COR-L47 (cell line): ENCODE measurements around the gene VSIG2.

ENCODE experiments used
- DNase-seq: peaks from one replicate; lab custom pipeline; 2025; lab: John Stamatoyannopoulos, UW

VSIG2 gene

DNA sequence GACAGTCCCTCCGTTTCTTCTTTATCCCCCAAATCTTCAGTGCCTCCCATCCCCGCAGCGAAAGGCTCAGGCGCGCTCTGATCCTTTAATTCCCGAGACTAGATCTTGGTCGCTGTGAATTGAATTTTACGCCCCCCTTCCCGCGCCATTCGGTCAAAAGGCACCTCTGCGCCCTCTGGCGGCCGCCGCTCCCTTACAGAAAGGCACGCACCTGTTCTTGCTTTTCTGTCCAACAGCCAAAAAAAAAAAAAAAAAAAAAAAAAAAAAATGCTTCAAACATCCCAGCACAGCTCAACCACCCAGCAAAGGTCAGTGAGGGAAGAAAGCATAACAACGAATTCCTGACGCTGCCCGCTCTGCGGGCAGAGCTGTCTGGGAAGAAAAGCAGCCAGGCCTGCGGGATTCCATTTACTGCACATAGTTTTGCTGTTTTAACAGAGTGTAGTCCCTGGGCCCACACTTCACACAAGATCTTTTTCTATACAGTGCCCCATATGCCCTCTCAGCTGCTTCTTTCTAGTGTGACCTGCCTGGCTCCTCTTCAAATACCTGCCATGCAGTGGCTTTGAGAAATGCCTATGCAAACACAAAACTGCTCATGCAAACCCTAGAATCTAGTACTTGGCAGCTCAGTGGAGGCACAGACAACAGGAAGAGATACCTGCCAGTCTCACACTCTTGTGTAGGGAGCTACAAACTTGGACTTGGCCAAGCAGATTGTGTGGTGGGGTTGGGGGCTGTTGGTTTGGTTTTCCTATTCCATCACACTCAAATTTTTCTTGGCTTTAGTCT, 11.3 kb upstream of the VSIG2 start:
- DNase-seq: peak; percentile 48

DNA sequence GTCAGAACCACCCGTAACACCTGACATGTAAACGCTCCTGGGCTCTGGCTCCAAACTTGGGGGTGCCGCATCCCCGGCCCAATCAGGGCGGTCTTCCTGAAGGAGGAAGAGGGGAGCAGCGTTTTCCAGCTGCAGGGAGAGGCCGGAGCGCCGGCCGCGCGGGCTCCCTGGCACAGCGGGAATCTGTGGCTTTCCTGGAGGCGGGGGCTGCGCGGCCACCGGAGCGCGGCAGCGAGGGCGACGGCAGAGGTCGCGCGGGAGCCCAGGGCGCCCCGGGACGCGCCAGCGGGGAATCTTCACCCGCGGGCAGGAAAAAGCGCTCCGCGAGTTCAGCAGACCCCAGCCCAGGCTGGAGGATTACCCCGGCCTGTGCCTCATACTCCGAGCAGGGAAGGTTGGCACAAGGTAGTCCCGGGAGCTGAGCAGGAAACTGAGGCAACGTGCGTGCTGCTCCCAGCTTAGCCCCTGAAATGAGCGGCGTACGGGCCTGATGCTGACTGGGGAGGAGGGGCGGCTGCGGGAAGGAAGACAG, 10.6 kb upstream of the VSIG2 start:
- DNase-seq: no peak

DNA sequence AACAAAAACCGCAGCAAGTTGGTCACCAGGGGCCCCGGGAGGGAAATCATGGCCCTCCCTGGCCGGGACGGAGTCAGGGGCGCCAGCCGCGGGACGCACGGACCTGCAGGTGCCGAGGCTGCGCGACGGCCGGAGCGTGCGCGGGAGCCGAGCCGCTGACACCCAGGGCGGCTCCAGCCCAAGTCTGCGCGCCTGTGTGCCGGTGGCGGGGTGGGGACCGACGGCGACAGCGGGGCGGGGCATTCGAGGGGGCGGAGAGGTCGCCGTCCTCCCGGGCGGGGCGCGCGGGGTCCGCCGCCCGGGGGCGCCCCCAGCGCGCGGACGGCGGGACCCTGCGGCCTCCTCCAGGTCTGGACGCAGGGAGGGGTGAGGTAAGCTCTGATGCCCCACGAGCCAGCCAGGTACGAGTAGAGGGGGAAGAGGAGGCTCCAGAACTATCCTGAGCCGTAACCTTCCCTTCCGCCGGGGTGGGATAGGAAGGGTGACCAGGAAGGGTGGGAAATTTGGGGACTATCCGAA, 10.1 kb upstream of the VSIG2 start, which contains the start of gene ESAM:
ESAM (minus strand) TSS at position 186 of the 519 bp plus-strand sequence; CDS start at position 50, 136 bp downstream.
- no peak for DNase-seq

DNA sequence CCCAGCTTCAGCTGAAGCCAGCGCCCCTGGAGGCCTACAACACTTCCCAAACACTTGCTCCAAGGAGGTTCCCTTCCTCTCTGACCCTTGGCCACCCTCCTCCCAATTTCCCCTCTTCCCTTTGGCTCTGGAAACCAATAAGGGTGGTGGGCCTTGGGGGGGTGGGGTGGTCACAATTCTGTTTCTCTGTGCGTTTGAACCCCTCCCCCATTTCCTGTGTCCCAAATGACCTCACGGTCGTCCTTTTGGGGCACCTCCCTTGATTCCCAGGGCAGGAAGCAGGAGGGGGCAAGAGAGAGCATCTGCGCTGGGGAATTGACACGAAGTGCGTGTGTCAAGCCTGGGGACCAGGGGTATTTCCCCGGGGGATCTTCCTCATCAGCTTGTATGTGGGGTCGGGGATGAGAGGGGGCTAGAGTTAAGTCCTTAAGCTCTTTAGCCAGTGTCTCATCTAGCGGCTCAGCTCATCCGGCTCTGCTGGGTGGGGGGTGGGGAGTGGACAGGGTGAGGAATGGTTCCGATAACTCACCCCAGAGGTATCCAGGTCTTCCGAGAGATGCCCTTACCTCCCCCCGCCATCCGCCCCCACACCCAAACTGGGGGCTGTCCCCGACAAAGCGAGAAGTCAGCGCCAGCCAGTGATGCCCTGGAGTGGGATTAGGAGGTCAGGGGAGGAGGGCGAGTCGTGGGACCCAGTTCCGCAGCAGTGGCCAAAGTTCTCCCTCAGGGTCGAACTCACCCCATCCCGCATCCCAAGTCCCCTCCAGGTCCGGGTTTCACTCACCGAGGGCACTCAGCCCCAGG, 9.4 kb upstream of the VSIG2 start:
- DNase-seq: no peak

DNA sequence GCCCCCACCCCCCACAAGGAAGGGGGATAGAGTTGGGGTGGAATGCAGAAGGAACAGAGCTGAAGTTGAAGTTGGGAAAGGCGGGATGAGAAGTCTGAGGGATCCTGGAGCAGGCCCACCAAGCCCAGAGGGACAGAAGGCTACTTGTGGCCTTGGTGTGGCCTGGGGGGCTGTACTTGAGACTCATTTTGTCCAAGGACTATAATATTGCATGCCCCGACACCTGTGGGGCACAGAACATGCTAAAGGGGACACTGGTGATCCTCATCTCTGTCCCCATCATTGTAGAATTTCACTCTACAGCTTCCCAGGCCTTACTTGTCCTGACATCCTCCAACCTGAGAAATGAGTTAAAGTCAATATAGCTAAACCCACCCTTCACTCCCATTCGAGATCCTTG, 8.8 kb upstream of the VSIG2 start:
- no peak for DNase-seq

DNA sequence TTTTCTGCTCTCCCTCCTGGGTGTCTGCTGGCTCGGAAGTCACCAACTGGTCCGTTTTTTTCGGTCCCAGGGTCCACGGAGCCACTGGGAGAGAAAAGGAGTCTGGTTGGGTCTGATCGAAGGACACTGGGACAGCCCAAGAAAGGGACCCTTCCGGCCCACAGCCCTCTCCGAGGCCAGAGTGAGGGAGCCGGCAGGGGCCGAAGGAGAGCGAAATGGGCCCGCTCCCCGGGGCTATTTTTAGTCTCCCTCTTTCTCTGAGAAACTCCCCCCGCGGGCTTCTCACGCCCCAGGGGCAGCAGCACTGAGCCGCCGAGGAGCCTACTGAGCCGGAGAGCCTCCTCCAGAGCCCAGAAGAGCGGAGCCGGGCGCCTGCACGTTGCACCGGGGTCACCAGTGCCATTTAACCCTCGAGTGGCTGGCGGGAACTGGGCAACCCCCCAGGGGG, 8.2 kb upstream of the VSIG2 start:
- no peak for DNase-seq

DNA sequence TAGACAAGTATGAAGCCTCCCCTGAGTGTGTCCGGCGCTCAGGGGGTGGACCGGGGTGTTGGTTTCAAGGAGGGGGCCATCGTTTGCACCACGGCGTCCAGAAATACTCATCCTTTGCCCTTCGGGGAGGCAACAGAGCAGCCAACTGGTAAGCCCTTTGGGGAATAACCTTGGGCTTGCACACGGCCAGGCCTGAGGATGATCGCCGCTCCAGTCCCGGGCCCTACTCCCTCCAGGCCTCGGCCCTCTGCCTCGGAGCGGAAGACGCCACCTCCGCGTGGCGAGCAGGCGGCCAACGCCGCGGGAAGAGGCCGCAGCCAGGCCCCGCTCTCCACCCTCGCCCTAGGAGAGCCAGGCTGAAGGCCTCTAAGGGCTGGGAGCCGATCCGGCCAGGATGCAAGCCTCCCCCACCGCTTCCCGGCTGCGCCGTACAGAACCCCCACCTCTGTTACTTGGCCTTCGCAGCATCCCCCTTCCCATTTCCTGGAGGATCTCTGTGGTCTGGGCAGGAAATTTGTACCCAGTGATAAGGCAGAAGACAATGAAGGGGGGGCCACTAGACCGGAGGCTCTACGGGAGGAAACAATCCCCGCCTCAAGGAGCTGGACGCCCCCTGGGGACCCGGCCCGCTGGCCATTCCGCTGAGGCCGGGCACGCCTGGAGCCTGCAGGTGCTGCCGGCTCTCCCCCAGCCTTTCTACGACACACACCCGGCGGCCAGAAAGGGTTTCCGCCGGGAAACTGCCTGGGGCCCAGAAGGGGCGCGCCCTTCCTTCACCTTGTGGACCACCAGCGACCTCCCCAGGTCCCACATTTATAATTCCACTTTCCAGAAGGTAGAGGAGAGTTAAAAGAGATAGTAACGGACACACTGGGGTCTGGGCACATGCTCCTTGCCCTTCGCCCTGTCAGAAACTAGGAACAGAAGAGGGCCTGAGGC, 7.5 kb upstream of the VSIG2 start:
- DNase-seq: no peak

DNA sequence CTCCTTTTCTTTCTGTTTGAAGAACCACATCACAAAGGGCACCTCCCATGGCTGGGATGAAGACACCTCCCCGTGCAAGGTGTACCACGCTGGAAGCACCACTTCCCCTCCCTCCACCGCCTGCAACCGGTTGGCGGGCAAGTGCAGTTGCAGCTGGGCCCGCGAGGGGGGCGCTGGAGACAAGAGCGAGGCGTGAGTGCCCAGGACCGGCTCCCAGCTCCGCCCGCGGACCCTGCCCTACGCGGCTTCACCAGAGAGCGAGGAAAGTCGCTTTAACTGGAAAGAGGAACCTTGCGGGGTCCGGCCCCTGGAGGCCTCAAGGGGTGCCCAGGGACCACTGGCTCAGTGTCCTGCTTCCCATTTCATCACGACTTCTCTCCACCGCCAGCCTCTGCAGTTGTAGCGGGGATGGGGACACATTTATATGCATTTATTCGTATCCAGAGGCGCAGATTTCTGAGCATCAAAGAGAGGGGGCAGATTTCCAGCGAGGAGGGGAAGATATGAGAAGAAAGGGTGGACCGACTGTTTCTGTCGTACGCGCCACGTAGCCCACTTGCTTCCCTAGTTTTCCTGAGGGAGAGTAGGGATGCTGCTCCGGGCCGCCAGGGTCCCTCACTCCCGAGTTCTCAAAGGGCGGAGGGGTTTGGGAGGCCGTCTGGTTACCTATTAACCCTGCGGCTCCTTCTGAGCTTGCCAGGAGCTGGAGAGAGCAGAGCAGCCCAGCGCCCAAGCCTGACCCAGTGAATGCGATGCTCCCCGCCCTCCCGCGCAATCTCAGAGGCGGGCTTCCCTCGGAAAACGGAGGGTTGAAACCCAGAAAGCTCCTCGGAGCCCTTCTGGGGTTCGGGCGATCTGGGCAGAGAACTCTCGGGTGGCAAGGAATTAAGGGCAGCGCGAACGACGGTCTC, 6.6 kb upstream of the VSIG2 start:
- DNase-seq: peak; percentile 48

DNA sequence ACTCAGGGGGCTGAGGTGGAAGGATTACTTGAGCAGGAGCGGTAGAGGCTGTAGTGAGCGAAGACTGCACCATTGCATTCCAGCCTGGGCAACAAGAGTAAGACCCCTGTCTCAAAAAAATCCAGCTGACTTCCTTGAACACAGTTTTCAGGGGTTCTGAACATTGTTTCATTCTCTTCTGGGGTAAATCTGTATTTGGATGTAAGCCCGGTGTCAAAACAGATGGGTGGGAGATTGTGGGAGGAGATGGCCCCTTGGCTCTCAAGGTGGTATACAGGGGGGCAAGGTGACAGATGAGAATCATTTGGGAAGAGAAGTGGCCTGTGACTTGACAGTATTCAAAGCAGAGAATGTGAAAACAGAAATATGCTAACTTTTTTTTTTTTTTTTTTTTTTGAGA, 5.3 kb upstream of the VSIG2 start:
- no peak for DNase-seq

DNA sequence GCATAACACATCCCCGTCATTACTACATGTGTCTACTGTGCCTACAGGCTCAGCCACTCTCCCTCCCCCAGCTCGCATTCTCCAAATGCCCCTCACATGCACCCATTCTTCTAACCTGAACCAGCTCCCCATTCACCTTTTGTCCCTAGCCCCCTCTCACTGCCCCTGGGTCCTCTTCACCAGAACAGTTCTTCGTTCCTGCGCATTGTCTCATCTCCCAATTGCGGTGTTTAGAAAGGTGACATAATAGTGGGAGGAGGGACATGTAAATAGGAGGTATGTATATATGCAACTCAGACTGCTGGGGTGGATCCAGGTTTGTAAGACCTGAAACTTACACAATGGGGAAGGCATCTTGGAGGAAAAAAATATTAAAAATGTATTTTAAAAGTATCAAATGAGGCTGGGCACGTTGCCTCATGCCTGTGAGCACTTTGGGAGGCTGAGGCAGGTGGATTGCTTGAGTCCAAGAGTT, 4.7 kb upstream of the VSIG2 start:
- DNase-seq: no peak

DNA sequence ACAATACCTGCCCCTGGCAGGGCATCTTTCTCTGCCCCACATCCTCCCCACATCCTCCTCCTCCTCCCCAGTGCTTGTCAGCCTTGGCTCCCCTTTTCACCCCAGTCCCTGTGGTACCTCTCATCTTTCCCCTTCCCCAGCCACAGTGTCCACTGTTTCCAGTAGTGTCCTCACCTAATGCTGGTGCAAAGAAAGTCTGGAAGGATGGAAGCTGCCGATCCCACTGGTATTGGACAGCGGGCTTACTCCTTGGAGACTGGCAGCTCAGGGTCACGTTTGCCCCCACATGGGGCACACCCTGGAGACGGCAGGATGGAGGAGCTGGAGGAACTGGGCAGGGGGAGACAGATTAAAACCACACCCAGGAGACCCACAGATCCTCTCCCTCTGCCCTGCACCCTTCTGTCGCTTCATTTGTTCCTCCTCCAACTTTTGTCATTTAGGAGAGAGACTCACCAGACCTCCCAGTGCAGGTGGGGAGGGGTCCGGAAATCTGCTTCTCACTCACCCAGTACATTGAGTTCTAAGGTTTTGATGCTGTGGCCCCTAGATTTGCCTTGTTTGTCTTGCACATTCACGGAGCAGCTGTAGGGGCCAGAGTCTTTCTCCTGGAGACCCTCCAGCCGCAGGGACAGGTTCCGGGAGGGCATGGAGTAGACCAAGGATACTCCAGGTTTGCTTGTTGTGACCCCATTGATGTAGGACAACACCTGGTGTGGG, 4.1 kb upstream of the VSIG2 start:
- no peak for DNase-seq

DNA sequence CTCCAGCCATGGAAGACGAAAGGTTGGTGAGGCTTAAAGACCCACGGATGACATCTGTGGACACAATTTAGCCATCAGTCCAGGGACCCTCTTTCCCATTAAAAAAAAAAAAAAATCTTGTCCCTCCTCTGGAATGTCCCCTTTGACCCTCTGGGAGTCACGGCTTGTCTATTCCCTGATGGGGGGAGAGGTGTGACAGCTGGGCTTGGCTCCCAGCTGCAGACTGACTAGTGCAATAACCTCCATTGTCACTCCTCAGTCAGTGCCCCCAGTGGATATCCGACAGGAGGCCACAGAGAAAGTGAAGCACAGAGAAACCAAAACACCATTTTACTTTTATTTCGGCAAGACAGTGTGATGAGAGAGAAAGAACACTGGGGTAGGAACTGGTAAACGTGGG, 2.7 kb upstream of the VSIG2 start:
- DNase-seq: no peak

DNA sequence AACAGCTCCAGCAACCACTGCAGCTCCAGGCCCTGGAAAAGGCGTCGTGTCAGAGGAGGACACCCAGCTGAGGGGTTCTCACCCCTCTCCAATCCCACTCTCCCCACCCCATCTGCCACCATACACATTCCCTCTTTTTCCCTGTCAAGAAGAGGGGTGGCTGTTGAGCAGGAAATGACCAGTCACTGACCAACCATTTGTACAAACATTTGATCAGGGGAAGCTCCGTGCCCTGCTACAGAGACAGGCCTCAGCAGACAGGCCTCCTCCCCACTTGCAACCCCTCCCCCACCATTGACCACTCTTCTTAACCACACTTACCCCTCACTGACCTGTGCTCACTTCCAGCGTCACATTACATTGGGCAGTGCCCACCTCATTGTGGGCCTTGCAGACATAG, 2.3 kb upstream of the VSIG2 start:
- DNase-seq: no peak

DNA sequence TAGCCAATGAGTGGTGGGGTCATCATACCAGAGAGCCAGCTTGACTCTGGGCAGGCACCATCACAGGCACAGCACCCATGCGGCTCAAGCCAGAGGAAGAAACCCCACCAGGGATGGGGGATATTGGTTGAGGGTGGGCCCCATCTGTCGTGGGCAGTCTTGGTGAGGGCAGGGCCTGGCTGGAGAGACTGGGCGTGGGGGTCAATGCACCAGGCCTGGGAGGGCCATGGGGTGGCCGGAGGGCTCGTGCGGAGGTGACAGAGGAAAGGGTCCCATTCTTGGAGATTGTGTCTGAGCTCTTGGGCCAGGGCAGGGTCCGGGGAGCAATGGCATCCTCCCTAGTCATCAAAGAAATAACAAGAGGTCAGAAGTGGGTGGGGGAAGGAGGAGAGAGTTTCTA, 1.6 kb upstream of the VSIG2 start:
- DNase-seq: no peak

DNA sequence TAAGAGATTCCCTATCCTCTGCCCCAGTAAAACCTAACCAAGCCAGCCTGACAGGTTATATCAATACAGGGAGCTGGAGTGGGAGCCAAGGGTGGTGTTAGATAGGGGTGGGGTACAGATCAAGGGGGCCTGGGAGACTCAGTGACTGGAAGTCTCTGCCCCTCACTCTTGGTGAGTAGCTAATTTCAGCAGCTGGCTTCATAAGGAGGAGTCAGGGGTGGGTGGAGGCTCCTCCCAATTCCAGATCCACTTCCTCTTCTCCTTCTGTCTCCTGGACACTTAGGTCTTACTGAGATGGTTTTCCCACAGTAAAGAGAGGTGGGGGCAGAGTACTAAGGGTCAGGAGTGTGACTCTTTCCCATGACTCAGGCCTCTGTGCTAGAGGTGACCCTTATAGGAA, 1.1 kb upstream of the VSIG2 start:
- no peak for DNase-seq

DNA sequence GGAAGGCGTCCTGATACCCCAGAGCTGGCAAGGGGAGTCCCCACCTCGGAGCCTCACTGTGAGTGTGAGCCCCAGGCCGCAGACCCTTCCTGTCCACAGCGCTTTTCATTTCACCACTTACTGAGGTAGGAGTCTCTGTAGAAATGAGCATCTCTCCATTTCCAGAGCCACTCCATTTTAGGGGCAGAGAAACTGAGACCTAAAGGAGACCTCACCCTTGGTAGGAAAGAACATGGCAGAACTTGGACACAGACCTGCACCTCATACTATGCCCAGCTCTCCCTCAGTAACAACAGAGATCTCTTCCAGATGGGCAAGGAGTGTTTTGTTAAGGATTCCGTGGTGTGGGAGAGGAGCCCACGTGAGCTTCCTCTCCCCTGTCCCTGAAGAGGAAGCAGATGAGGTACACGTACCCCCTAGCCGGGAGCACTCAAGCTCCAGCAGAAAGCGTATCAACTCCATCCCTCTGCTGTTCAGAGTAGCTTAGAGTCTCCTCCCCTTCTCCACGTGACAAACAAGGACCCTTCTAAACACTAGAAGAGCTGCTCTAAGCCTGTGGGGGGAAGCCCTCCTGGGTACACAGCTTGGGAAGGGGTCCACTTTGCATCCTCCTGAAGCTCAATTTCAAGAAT, 532 bp upstream of the VSIG2 start:
- no peak for DNase-seq

DNA sequence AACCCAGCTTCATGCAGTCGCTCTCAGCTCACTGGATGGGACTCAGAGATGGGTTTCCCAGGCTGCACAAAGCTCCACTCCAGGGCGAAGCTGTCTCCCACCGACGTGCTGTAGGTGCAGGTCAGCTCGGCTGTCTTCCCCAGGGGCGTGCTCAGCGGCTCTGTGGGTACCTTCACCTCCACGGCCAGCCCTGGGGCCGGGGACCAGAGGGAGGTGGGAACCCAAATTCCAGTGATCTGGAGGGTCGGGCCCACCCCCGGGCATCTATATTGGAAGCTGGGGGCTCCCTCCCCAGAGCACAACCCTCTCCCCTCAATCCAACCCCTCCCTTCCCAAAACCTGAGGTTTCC, 689 bp downstream of the VSIG2 start:
- no peak for DNase-seq

DNA sequence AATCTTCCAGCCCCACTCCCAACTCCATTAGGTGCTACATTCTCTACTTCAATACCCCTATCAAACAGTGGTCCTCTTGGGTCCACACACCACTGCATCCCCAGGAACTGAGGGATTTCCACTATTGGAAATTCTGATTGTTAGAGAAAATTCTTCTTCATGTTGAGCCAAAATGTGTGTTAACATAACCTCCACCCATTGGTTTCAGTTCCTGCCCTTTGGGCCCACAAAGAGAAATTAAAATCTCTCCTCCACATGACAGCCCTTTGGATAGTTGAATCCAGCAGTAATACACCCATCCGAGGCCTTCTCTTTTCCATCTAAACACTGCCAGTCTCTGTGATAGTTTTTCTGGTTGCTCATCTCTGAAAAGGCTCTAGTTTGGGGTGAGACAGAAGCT, 2.1 kb downstream of the VSIG2 start:
- no peak for DNase-seq
